Fibroblast of lung (primary cell): Measurements from ENCODE around the gene LRIT1. TPM values are rescaled to one million over a fixed set of nuclear protein-coding genes. Genes with fewer than 3 reads are reported as not detected.

Experiments
- DNase-seq, 2 donors: peaks; one replicate each; pipeline versions ENCODE4 v3.0.0 to v3.0.0-alpha.2; 2010; ENCODE audit warnings: low read depth in 2 of 2
- H2AFZ ChIP-seq: 2 replicates; pipeline ENCODE4 v1.5.1; 2012; ENCODE audit warnings: low read length, control low read depth, inconsistent platforms
- H3K27ac ChIP-seq: 2 replicates; pipeline ENCODE4 v1.5.1; 2011; ENCODE audit warnings: low read length, control low read depth; ENCODE audit not compliant: insufficient read depth
- H3K27me3 ChIP-seq: 2 replicates; pipeline ENCODE4 v1.5.1; 2011; ENCODE audit warnings: mild to moderate bottlenecking, low read length; ENCODE audit not compliant: control insufficient read depth, insufficient read depth
- H3K36me3 ChIP-seq: 2 replicates; pipeline ENCODE4 v1.5.1; 2011; ENCODE audit warnings: low read length; ENCODE audit not compliant: control insufficient read depth, insufficient read depth
- H3K4me1 ChIP-seq: 2 replicates; pipeline ENCODE4 v1.5.1; 2011; ENCODE audit warnings: low read length; ENCODE audit not compliant: control insufficient read depth, insufficient read depth; ENCODE audit errors: extremely low read depth
- H3K4me2 ChIP-seq: 2 replicates; pipeline ENCODE4 v1.5.1; 2011; ENCODE audit warnings: low read length, control low read depth; ENCODE audit not compliant: insufficient read depth; ENCODE audit errors: extremely low read depth
- H3K4me3 ChIP-seq, 4 experiments: fragments of 200-600 bp in 1 of 4; sonication (generic) in 1 of 4; replicated peaks in 1 of 4; 2 replicates each; pipeline ENCODE4 v1.5.1; 2011 to 2016; ENCODE audit warnings: low read length in 4 of 4, low read depth in 3 of 4, mild to moderate bottlenecking in 3 of 4, control low read depth in 2 of 4, inconsistent platforms in 1 of 4, mixed read lengths in 1 of 4; ENCODE audit not compliant: insufficient read depth in 1 of 4; ENCODE audit errors: control extremely low read depth in 1 of 4
- H3K79me2 ChIP-seq: 2 replicates; pipeline ENCODE4 v1.5.1; 2012; ENCODE audit warnings: mild to moderate bottlenecking, low read length, inconsistent platforms; ENCODE audit not compliant: control insufficient read depth, insufficient read depth
- H3K9ac ChIP-seq: 2 replicates; pipeline ENCODE4 v1.5.1; 2011; ENCODE audit warnings: mild to moderate bottlenecking, low read length, control low read depth; ENCODE audit not compliant: insufficient read depth
- H3K9me3 ChIP-seq: 2 replicates; pipeline ENCODE4 v1.5.1; 2012; ENCODE audit warnings: low read depth, low read length; ENCODE audit not compliant: control insufficient read depth, insufficient read depth
- H4K20me1 ChIP-seq: 2 replicates; pipeline ENCODE4 v1.5.1; 2011; ENCODE audit warnings: low read length; ENCODE audit not compliant: control insufficient read depth, insufficient read depth; ENCODE audit errors: extremely low read depth
- EZH2 ChIP-seq: IDR thresholded peaks from 2 replicates; pipeline ENCODE4 v1.5.1; 2012; ENCODE audit warnings: low read length, control low read depth, mild to moderate bottlenecking; ENCODE audit errors: missing control alignments
- polyA plus RNA-seq, 2 donors: library from polyadenylated mRNA; depleted of rRNA in 1 of 2; stranded (reverse) in 1 of 2; unstranded in 1 of 2; fragments of >200 nt; gene quantifications; 2 replicates each; pipeline ENCODE4 v1.2.1, GENCODE V29; 2011 to 2012; ENCODE audit warnings: missing spikeins in 1 of 2
- total RNA-seq: library from RNA; depleted of rRNA; stranded (reverse); fragments of >200 nt; gene quantifications from 2 replicates; pipeline ENCODE4 v1.2.1, GENCODE V29; 2014
- TF ChIP-seq, protein P1 (sequence below), 2 donors: IDR thresholded peaks in 1 of 2; conservative IDR thresholded peaks in 1 of 2; 1 replicate in 1 of 2; 2 replicates in 1 of 2; pipeline ENCODE4 v1.5.1; 2011 to 2012; ENCODE audit warnings: low read length in 2 of 2, control low read depth in 1 of 2, inconsistent platforms in 1 of 2, low read depth in 1 of 2, mild to moderate bottlenecking in 1 of 2

The LRIT1 gene
- total and polyA plus RNA-seq, 2 donors (not counting 1 experiment from before 2014, with no cell fraction given): not detected

DNA sequence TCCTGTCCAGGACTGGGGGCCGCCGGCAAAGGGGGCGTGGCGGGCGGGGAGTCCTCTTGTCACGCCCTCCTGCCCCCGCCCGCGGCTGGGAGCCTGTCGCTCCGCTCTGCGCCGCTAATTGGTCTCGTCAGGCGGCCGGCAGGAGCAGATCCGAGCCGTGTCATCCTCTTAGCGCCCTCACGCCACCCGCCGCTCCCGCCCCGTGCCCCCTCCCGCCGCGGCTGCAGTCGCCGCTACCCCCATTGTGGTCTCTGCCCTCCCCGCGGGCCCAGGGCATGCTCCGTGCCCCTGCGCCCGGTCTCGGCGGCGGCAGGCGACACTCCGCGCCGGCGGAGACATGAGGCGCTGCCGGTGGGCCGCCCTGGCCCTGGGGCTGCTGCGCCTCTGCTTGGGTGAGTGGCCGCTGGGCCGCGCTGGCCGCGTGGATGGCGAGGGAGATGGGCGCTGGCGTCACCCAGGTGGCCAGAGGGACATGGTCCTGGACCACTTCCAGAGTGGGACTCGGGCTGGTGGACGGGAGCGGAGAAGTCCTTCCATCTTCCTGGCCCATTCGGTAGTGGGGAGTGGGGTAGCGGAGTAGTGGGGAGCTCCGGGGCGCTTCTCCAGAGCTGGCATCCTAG, 46.8 kb downstream of the LRIT1 start, which contains the start of gene CDHR1:
Gene CDHR1, plus strand, starts transcription at position 114 of the 620 bp plus-strand sequence. Its CDS starts 224 bp downstream, at position 338.
- Histone ChIP-seq H3K9me3 (no peaks in the 10 kb centered on the region), H3K9ac (no peak within 1 kb of the TSS), H2AFZ (no peak within 1 kb of the TSS), H3K27me3 (peaks cover 35% of the 10 kb centered on the region), H4K20me1 (no peaks in the 10 kb centered on the region), H3K4me3 (peak within 1 kb of the TSS in 1 of 4 experiments; percentile 14), H3K36me3 (no peaks in the 10 kb centered on the region), H3K27ac (no peak within 1 kb of the TSS), H3K4me1 (no peaks in the 10 kb centered on the region), H3K79me2 (no peaks in the 10 kb centered on the region), H3K4me2 (no peak within 1 kb of the TSS)
- TF ChIP-seq, protein P1, sequence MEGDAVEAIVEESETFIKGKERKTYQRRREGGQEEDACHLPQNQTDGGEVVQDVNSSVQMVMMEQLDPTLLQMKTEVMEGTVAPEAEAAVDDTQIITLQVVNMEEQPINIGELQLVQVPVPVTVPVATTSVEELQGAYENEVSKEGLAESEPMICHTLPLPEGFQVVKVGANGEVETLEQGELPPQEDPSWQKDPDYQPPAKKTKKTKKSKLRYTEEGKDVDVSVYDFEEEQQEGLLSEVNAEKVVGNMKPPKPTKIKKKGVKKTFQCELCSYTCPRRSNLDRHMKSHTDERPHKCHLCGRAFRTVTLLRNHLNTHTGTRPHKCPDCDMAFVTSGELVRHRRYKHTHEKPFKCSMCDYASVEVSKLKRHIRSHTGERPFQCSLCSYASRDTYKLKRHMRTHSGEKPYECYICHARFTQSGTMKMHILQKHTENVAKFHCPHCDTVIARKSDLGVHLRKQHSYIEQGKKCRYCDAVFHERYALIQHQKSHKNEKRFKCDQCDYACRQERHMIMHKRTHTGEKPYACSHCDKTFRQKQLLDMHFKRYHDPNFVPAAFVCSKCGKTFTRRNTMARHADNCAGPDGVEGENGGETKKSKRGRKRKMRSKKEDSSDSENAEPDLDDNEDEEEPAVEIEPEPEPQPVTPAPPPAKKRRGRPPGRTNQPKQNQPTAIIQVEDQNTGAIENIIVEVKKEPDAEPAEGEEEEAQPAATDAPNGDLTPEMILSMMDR (conservative IDR thresholded peaks at IDR 0.05 in 1 of 2, IDR thresholded peaks at IDR 0.05 in 1 of 2; ENCODE audit: low read depth in 1 of 2, low read length in 2 of 2): no peak
- TF ChIP-seq EZH2: peak; percentile 73
- DNase-seq: peak in 1 of 2 donors; percentile 8

DNA sequence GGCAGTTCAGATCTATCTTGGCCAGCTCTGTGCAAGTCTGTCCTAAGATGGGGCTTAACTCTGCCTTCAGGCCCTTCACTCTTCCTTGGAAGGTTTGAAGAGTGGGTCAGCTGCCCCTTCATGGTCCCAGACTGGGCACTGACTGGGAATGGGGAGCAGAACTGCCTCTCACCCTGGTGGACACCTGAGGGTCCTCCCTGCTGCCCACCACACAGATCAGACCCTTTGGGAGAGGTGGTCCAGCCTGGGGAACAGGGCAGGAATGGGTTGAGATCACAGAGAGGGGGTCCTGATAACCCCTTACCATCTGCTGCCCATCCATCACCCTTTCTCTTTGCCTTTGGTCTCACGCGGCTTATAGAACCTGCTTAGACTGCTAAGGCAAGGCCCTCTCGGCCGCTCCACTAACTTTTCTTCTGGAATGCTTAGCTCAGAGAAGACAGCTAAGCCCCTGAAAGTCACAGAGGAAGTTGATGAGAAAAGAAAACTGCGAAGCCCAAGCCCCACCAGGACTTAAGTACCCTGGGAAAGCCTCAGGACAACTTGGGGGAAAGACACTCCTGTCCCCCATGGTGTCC, 47.4 kb downstream of the LRIT1 start:
- H3K79me2 ChIP-seq: no peaks in the 10 kb centered on the region
- H3K9ac ChIP-seq: no peak overlapping the region
- H3K4me1 ChIP-seq: no peaks in the 10 kb centered on the region
- TF ChIP-seq EZH2: no peak
- TF ChIP-seq, protein P1 (conservative IDR thresholded peaks at IDR 0.05 in 1 of 2, IDR thresholded peaks at IDR 0.05 in 1 of 2; ENCODE audit: low read depth in 1 of 2, low read length in 2 of 2): no peak
- H3K4me3 ChIP-seq: peak overlapping the region in 1 of 4 experiments; percentile 14
- H4K20me1 ChIP-seq: no peaks in the 10 kb centered on the region
- H3K4me2 ChIP-seq: no peak overlapping the region
- no peak for DNase-seq
- peaks cover 35% of the 10 kb centered on the region for H3K27me3 ChIP-seq
- no peak overlapping the region for H3K27ac ChIP-seq
- H3K36me3 ChIP-seq: no peaks in the 10 kb centered on the region
- H2AFZ ChIP-seq: no peak overlapping the region
- H3K9me3 ChIP-seq: no peaks in the 10 kb centered on the region

DNA sequence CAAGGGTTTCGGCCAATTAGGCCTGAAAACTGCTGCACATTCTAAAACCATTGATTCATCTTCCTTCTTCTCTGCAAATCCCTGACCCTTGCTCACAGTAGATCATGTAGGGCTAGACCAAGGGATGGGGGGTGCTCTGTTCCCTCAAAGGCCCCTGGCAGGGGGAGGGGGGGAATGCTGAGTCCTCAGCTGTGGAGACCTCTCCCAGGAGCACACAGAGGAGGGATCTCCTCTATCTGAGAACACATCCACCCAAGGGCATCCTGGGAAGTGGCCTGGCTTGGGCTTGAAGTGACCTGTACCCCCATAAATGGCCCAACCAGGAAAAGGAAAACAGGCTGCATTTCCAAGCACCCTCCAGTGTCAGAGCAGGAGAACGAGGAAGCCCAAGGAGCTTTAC, 48.0 kb downstream of the LRIT1 start:
- H3K79me2 ChIP-seq: no peaks in the 10 kb centered on the region
- no peak overlapping the region for H2AFZ ChIP-seq
- peaks cover 35% of the 10 kb centered on the region for H3K27me3 ChIP-seq
- no peaks in the 10 kb centered on the region for H3K9me3 ChIP-seq
- no peaks in the 10 kb centered on the region for H3K4me1 ChIP-seq
- H4K20me1 ChIP-seq: no peaks in the 10 kb centered on the region
- H3K9ac ChIP-seq: no peak overlapping the region
- no peaks in the 10 kb centered on the region for H3K36me3 ChIP-seq
- H3K4me3 ChIP-seq: no peak overlapping the region
- no peak overlapping the region for H3K27ac ChIP-seq
- TF ChIP-seq, protein P1 (conservative IDR thresholded peaks at IDR 0.05 in 1 of 2, IDR thresholded peaks at IDR 0.05 in 1 of 2; ENCODE audit: low read depth in 1 of 2, low read length in 2 of 2): no peak
- no peak overlapping the region for H3K4me2 ChIP-seq
- no peak for DNase-seq
